ENCODE results near the gene GSTM4. TPM values are rescaled to one million over a fixed set of nuclear protein-coding genes. Genes with fewer than 3 reads are reported as not detected.

Gene GSTM4
- total RNA-seq, 1 donor from 2014 or later, result 12.7 TPM

DNA sequence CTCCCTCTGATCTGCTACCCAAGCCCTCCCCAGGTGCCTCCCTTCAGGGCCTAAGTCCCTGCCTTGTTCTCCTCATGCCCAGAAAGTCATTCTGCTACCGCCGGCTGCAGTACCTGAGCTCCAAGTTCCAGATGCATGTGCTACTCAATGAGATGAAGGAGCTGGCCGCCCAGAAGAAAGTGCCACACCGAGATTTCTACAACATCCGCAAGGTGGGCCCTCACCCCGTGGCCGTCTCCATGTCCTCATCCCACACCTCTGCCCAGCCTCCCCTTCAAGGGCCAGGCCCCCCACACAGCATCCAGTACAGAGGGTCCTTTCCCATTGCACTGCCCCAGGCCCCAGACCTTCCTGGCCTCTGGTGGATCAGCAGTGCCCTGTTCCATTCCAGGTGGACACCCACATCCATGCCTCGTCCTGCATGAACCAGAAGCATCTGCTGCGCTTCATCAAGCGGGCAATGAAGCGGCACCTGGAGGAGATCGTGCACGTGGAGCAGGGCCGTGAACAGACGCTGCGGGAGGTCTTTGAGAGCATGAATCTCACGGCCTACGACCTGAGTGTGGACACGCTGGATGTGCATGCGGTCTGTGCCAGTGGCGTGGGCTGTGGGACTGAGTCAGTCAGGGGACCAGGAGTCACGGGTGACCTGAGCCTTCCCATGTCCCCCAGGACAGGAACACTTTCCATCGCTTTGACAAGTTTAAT lies 28.1 kb upstream of the GSTM4 start:
- no peak overlapping the region for H3K4me3 ChIP-seq (ENCODE audit: low read depth, low read length)
- H3K27me3 ChIP-seq (ENCODE audit: control insufficient read depth, insufficient read depth, low read length), result no peaks in the 10 kb centered on the region
- DNase-seq (ENCODE audit: low read depth), result peak; percentile 72
- H3K36me3 ChIP-seq (ENCODE audit: control insufficient read depth, insufficient read depth, low read length), result peaks cover 15% of the 10 kb centered on the region
- TF ChIP-seq, protein P1, sequence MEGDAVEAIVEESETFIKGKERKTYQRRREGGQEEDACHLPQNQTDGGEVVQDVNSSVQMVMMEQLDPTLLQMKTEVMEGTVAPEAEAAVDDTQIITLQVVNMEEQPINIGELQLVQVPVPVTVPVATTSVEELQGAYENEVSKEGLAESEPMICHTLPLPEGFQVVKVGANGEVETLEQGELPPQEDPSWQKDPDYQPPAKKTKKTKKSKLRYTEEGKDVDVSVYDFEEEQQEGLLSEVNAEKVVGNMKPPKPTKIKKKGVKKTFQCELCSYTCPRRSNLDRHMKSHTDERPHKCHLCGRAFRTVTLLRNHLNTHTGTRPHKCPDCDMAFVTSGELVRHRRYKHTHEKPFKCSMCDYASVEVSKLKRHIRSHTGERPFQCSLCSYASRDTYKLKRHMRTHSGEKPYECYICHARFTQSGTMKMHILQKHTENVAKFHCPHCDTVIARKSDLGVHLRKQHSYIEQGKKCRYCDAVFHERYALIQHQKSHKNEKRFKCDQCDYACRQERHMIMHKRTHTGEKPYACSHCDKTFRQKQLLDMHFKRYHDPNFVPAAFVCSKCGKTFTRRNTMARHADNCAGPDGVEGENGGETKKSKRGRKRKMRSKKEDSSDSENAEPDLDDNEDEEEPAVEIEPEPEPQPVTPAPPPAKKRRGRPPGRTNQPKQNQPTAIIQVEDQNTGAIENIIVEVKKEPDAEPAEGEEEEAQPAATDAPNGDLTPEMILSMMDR (IDR thresholded peaks at IDR 0.05; ENCODE audit: insufficient read depth, low read length, poor library complexity, severe bottlenecking), result no peak

GRCh38 chr1:109628540-109629321 lies 27.2 kb upstream of the GSTM4 start:
- H3K4me3 ChIP-seq (ENCODE audit: low read depth, low read length), result no peak overlapping the region
- peaks cover 15% of the 10 kb centered on the region for H3K36me3 ChIP-seq (ENCODE audit: control insufficient read depth, insufficient read depth, low read length)
- H3K27me3 ChIP-seq (ENCODE audit: control insufficient read depth, insufficient read depth, low read length), result no peaks in the 10 kb centered on the region
- TF ChIP-seq, protein P1 (IDR thresholded peaks at IDR 0.05; ENCODE audit: insufficient read depth, low read length, poor library complexity, severe bottlenecking), result no peak
- peak; percentile 89 for DNase-seq (ENCODE audit: low read depth)

DNA sequence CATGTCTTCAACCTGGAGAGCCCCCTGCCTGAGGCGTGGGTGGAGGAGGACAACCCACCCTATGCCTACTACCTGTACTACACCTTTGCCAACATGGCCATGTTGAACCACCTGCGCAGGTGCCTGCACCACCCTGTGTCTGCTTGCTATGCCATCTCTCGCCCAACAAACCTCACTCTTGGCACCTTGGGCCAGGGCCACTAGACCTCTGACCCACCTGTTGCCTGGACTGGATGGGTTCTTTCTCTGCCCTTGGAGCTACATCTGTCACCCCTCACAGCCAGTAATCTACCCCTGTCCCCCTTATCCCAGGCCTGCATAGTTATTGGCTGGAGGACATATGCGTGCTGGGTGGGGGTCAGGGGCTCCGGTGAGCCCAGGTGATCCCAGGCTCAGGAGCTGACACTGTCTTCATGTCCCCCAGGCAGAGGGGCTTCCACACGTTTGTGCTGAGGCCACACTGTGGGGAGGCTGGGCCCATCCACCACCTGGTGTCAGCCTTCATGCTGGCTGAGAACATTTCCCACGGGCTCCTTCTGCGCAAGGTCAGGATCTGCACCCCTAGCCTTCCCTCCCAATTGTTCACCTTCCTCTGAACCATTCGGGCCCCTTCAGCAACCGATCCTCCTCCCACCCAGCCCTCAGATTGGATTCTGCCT lies 26.4 kb upstream of the GSTM4 start:
- TF ChIP-seq, protein P1 (IDR thresholded peaks at IDR 0.05; ENCODE audit: insufficient read depth, low read length, poor library complexity, severe bottlenecking), result no peak
- Histone ChIP-seq H3K36me3 (ENCODE audit: control insufficient read depth, insufficient read depth, low read length) (peaks cover 15% of the 10 kb centered on the region), H3K27me3 (ENCODE audit: control insufficient read depth, insufficient read depth, low read length) (no peaks in the 10 kb centered on the region), H3K4me3 (ENCODE audit: low read depth, low read length) (no peak overlapping the region)
- DNase-seq (ENCODE audit: low read depth), result no peak

DNA sequence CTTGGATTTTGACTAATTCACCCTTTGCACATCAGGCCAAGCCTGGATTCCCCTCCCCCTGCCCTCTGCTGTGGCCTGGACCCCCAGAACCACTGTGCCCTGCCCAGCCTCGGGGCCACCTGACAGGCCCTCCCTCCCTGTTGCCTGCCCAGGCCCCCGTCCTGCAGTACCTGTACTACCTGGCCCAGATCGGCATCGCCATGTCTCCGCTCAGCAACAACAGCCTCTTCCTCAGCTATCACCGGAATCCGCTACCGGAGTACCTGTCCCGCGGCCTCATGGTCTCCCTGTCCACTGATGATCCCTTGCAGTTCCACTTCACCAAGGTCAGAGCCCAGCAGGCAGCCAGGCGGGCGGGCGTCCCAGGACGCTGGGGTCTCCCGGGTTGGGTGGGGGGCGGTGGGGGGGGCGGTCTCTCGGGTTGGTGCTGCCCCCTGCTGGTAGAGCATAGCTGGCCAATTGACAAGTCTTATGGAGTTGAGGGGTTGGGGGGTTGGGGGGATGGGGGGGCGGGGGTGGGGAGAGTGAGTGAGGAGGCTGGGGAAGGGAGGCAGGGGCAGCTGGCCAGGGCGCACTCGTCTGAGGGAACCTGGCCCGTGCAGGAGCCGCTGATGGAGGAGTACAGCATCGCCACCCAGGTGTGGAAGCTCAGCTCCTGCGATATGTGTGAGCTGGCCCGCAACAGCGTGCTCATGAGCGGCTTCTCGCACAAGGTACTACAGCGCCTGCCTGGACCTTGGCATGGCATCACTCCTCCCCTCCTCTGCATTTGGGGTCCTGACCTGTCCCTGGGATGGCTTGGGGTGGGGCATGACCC lies 25.6 kb upstream of the GSTM4 start:
- DNase-seq (ENCODE audit: low read depth), result no peak
- Histone ChIP-seq H3K36me3 (ENCODE audit: control insufficient read depth, insufficient read depth, low read length) (peaks cover 15% of the 10 kb centered on the region), H3K27me3 (ENCODE audit: control insufficient read depth, insufficient read depth, low read length) (no peaks in the 10 kb centered on the region), H3K4me3 (ENCODE audit: low read depth, low read length) (no peak overlapping the region)
- TF ChIP-seq, protein P1 (IDR thresholded peaks at IDR 0.05; ENCODE audit: insufficient read depth, low read length, poor library complexity, severe bottlenecking), result peak; percentile 8

- Histone ChIP-seq H3K4me3 (ENCODE audit: low read depth, low read length) (no peak overlapping the region), H3K27me3 (ENCODE audit: control insufficient read depth, insufficient read depth, low read length) (no peaks in the 10 kb centered on the region), H3K36me3 (ENCODE audit: control insufficient read depth, insufficient read depth, low read length) (peaks cover 15% of the 10 kb centered on the region)
- TF ChIP-seq, protein P1 (IDR thresholded peaks at IDR 0.05; ENCODE audit: insufficient read depth, low read length, poor library complexity, severe bottlenecking), result no peak
- DNase-seq (ENCODE audit: low read depth), result no peak
Measured at GRCh38 chr1:109630898-109631512, 24.9 kb upstream of the GSTM4 start.
